WERI-Rb-1 (cell line): ENCODE measurements around the gene SYTL2.

ENCODE experiments used
- DNase-seq: peaks from one replicate; pipeline ENCODE4 v3.0.0-alpha.2; 2020
- H3K27ac ChIP-seq: fragments of 250-450 bp; sonication (Bioruptor Pico); 2 replicates; pipeline ENCODE4 v1.5.1; 2020; ENCODE audit warnings: mild to moderate bottlenecking, moderate library complexity
- H3K27me3 ChIP-seq: fragments of 250-450 bp; sonication (Bioruptor Pico); 2 replicates; pipeline ENCODE4 v1.5.1; 2021; ENCODE audit warnings: mild to moderate bottlenecking, low read depth, moderate library complexity; ENCODE audit not compliant: insufficient read depth, severe bottlenecking
- H3K36me3 ChIP-seq: fragments of 250-450 bp; sonication (Bioruptor Pico); 2 replicates; pipeline ENCODE4 v1.5.1; 2020; ENCODE audit warnings: mild to moderate bottlenecking, moderate library complexity
- H3K4me3 ChIP-seq: 2 replicates; pipeline ENCODE4 v1.5.1; 2011; ENCODE audit warnings: low read depth, mild to moderate bottlenecking, control low read depth, low read length
- H3K9me3 ChIP-seq: fragments of 250-450 bp; sonication (Bioruptor Pico); 2 replicates; pipeline ENCODE4 v1.5.1; 2021; ENCODE audit warnings: mild to moderate bottlenecking, moderate library complexity; ENCODE audit not compliant: severe bottlenecking
- CTCF ChIP-seq: IDR thresholded peaks from 2 replicates; pipeline ENCODE4 v1.5.1; 2011; ENCODE audit warnings: low read depth, mild to moderate bottlenecking, control low read depth, inconsistent platforms, low read length

The SYTL2 gene

GRCh38 chr11:85750646-85751045 is 60.3 kb downstream of the SYTL2 start:
- no peaks in the 10 kb centered on the region for H3K27me3 ChIP-seq
- no peak for DNase-seq
- H3K36me3 ChIP-seq, result no peaks in the 10 kb centered on the region
- H3K9me3 ChIP-seq, result no peaks in the 10 kb centered on the region
- TF ChIP-seq CTCF, result no peak
- no peak overlapping the region for H3K27ac ChIP-seq
- no peak overlapping the region for H3K4me3 ChIP-seq

DNA sequence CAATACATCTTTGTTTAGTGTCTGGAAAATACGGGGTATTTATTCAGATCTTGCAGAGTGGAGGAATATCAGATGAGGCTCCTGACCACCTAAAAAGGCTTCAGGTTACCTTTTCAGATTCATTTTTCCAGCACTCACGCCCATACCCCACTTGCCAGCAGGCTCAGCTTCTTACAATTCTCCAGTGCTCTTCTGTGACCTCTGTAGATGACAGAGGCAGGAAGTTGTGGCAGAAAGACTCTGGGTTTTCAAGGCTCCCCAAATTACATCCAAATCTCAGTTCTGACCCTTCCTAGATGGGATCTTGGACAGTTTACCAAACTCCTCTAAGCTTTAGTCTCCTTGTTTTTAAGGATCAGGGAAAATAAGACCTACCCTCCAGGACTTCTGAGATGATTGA is 61.1 kb downstream of the SYTL2 start:
- H3K36me3 ChIP-seq, result no peaks in the 10 kb centered on the region
- H3K27me3 ChIP-seq, result no peaks in the 10 kb centered on the region

GRCh38 chr11:85749287-85749834 is 61.6 kb downstream of the SYTL2 start:
- Histone ChIP-seq H3K27ac (no peak overlapping the region), H3K27me3 (no peaks in the 10 kb centered on the region), H3K4me3 (no peak overlapping the region), H3K36me3 (no peaks in the 10 kb centered on the region), H3K9me3 (no peaks in the 10 kb centered on the region)
- TF ChIP-seq CTCF, result no peak
- no peak for DNase-seq

More for the DNA sequence above, 61.1 kb downstream of the SYTL2 start:
- Histone ChIP-seq H3K27ac (no peak overlapping the region), H3K4me3 (no peak overlapping the region), H3K9me3 (no peaks in the 10 kb centered on the region)
- DNase-seq, result no peak
- TF ChIP-seq CTCF, result no peak

DNA sequence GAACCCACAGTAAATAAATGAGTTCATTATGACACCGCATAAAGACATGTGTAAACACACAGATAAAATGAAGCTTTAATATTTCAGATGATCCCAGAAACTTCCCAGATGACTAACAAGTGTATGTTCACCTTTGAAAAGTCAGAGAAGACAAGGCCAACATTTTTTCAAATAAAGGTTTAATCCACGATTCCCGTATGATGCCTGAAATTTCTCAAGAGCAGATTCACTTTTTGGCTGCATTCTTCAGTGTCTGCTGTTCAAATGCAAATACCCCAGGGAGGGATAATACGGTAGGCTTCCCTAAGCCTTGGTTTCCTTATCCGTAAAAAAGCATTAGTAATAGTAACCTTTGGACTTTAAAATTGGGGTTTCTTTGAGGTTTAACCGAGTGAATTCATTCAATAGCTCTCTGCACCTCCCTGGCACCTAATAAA is 62.5 kb downstream of the SYTL2 start:
- H3K27me3 ChIP-seq, result no peaks in the 10 kb centered on the region
- no peaks in the 10 kb centered on the region for H3K9me3 ChIP-seq
- no peak for DNase-seq
- TF ChIP-seq CTCF, result no peak
- H3K27ac ChIP-seq, result no peak overlapping the region
- H3K36me3 ChIP-seq, result no peaks in the 10 kb centered on the region
- H3K4me3 ChIP-seq, result no peak overlapping the region

DNA sequence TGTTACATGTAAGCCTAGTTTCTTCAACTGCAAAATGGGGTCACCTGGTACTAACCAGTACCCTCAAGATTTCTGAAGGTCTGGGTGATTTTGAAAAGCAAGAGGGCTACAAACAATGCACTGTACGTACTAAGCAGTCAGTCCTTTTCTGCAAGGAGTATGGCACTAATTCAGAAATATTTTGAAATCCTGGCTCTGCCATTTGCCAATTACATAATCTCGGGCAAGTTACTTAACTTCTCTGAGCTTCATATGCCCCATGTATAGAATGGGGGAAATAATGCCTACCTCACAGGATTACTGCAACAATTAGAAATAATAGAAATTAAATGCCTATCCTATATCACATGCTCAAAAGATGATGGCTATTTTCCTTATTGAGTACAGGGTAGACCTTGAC is 64.3 kb downstream of the SYTL2 start:
- H3K36me3 ChIP-seq, result no peaks in the 10 kb centered on the region
- H3K9me3 ChIP-seq, result no peaks in the 10 kb centered on the region
- no peak for DNase-seq
- TF ChIP-seq CTCF, result no peak
- H3K27ac ChIP-seq, result no peak overlapping the region
- H3K4me3 ChIP-seq, result no peak overlapping the region
- H3K27me3 ChIP-seq, result no peaks in the 10 kb centered on the region

GRCh38 chr11:85745626-85746025 is 65.3 kb downstream of the SYTL2 start:
- no peaks in the 10 kb centered on the region for H3K9me3 ChIP-seq
- no peak for DNase-seq
- no peak overlapping the region for H3K4me3 ChIP-seq

More at GRCh38 chr11:85745626-85746025, 65.3 kb downstream of the SYTL2 start:
- no peaks in the 10 kb centered on the region for H3K27me3 ChIP-seq
- H3K36me3 ChIP-seq, result no peaks in the 10 kb centered on the region
- H3K27ac ChIP-seq, result no peak overlapping the region
- TF ChIP-seq CTCF, result no peak
